ENCODE measurements around the gene IL10RA. TPM values are rescaled to one million over a fixed set of nuclear protein-coding genes. Genes with fewer than 3 reads are reported as not detected.

Gene IL10RA
- total RNA-seq, 1 experiment from 2014 or later, result 0.41 TPM

GRCh38 chr11:117992620-117993019 is 6.4 kb downstream of the IL10RA start:
- in situ Hi-C loops (cut with HindIII; ENCODE audit: low pct_unique_long_range_greater_than_20kb, low sequenced_read_pairs) (no loop called here), intact Hi-C loops (cut with micrococcal nuclease; ENCODE audit: unreplicated experiment) (no loop called here)
- H3K27ac ChIP-seq (ENCODE audit: low read length), result no peak overlapping the region
- ATAC-seq (no peak), DNase-seq (ENCODE audit: low read depth, low spot score) (no peak)
- ChIA-PET CTCF (no interaction called here), POLR2A (no interaction called here)
- no peaks in the 10 kb centered on the region for H3K4me1 ChIP-seq (ENCODE audit: control insufficient read depth, insufficient read depth, low read length)
- no TSS peak for BruUV-seq (replicated peaks)
- H3K9me3 ChIP-seq (ENCODE audit: control insufficient read depth, insufficient read depth, low read depth, low read length), result no peaks in the 10 kb centered on the region
- H3K27me3 ChIP-seq (ENCODE audit: control insufficient read depth, insufficient read depth, low read length), result peaks cover 1% of the 10 kb centered on the region
- TF ChIP-seq CTCF (IDR thresholded peaks at IDR 0.05) (no peak), REST (IDR thresholded peaks at IDR 0.05; ENCODE audit: insufficient read depth in 1 of 2, low read depth in 2 of 2, low read length in 1 of 2) (no peak), POLR2AphosphoS5 (IDR thresholded peaks at IDR 0.05; ENCODE audit: low read depth, low read length) (no peak), SIN3A (IDR thresholded peaks at IDR 0.05; ENCODE audit: borderline replicate concordance, insufficient read depth, low read depth, low read length) (no peak), TCF7L2 (IDR thresholded peaks at IDR 0.05; ENCODE audit: low read depth, low read length) (no peak)
- H3K36me3 ChIP-seq (ENCODE audit: control insufficient read depth, insufficient read depth, low read length), result no peaks in the 10 kb centered on the region
- H3K4me3 ChIP-seq (ENCODE audit: low read depth in 2 of 2, low read length in 2 of 2), result no peak overlapping the region

GRCh38 chr11:117993988-117994745 is 8.0 kb downstream of the IL10RA start:
- in situ Hi-C loops (cut with HindIII; ENCODE audit: low pct_unique_long_range_greater_than_20kb, low sequenced_read_pairs) (no loop called here), intact Hi-C loops (cut with micrococcal nuclease; ENCODE audit: unreplicated experiment) (no loop called here)
- Histone ChIP-seq H3K36me3 (ENCODE audit: control insufficient read depth, insufficient read depth, low read length) (no peaks in the 10 kb centered on the region), H3K27me3 (ENCODE audit: control insufficient read depth, insufficient read depth, low read length) (no peaks in the 10 kb centered on the region; the same call in 1 of the 2 replicates), H3K4me3 (ENCODE audit: low read depth in 2 of 2, low read length in 2 of 2) (no peak overlapping the region), H3K9me3 (ENCODE audit: control insufficient read depth, insufficient read depth, low read depth, low read length) (no peaks in the 10 kb centered on the region), H3K27ac (ENCODE audit: low read length) (no peak overlapping the region), H3K4me1 (ENCODE audit: control insufficient read depth, insufficient read depth, low read length) (no peaks in the 10 kb centered on the region)
- ChIA-PET POLR2A (no interaction called here), CTCF (no interaction called here)
- BruUV-seq (replicated peaks), result no TSS peak
- DNase-seq (ENCODE audit: low read depth, low spot score) (no peak), ATAC-seq (peak; percentile 26; the same call in 1 of the 2 replicates)
- no peak for TF ChIP-seq CTCF (IDR thresholded peaks at IDR 0.05)
- TF ChIP-seq SIN3A (IDR thresholded peaks at IDR 0.05; ENCODE audit: borderline replicate concordance, insufficient read depth, low read depth, low read length), result no peak
- no peak for TF ChIP-seq POLR2AphosphoS5 (IDR thresholded peaks at IDR 0.05; ENCODE audit: low read depth, low read length)
- no peak for TF ChIP-seq TCF7L2 (IDR thresholded peaks at IDR 0.05; ENCODE audit: low read depth, low read length)
- TF ChIP-seq REST (IDR thresholded peaks at IDR 0.05; ENCODE audit: insufficient read depth in 1 of 2, low read depth in 2 of 2, low read length in 1 of 2), result no peak

All from Panc1 (cell line).